LNCAP (cell line): ENCODE data around the gene UPF3A.

Experiments used
- TF ChIP-seq, protein P1 (sequence below): fragments of 450-650 bp; IDR thresholded peaks from 2 replicates; pipeline ENCODE4 v1.5.1; 2017; ENCODE audit warnings: mild to moderate bottlenecking

The UPF3A gene

DNA sequence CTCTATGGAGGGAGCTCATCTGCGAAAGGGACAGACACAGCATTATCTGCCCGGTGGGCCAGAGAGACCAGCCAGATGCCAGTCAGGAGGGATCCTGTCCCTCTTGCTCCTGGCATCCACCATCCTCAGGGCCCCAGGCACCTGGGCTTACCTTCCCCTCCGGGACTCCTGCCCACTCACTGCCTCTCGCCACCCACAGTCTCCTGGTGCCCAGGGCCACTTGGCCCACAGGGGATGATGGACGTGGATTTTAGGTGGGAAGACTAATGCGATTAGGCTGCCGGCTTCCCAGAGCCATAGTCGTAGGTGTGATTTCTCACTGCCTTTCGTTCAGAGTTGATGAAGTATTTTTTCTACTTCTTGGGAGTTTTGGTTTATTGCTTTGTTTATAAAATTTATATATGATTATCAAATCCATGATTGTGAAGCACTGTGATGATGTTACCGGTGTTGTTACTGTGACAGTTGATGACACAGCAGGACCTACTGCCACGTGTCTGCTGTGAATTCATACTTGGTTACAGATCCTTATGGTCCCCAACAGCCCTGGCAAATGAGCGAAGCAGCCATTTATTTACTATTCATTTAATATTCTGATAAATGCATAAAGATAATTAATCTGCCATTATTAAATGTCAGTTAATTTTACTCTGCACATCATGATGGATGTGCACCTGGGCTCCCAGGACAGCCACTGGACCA is 18.4 kb downstream of the UPF3A start:
- TF ChIP-seq, protein P1, sequence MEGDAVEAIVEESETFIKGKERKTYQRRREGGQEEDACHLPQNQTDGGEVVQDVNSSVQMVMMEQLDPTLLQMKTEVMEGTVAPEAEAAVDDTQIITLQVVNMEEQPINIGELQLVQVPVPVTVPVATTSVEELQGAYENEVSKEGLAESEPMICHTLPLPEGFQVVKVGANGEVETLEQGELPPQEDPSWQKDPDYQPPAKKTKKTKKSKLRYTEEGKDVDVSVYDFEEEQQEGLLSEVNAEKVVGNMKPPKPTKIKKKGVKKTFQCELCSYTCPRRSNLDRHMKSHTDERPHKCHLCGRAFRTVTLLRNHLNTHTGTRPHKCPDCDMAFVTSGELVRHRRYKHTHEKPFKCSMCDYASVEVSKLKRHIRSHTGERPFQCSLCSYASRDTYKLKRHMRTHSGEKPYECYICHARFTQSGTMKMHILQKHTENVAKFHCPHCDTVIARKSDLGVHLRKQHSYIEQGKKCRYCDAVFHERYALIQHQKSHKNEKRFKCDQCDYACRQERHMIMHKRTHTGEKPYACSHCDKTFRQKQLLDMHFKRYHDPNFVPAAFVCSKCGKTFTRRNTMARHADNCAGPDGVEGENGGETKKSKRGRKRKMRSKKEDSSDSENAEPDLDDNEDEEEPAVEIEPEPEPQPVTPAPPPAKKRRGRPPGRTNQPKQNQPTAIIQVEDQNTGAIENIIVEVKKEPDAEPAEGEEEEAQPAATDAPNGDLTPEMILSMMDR = no peak

DNA sequence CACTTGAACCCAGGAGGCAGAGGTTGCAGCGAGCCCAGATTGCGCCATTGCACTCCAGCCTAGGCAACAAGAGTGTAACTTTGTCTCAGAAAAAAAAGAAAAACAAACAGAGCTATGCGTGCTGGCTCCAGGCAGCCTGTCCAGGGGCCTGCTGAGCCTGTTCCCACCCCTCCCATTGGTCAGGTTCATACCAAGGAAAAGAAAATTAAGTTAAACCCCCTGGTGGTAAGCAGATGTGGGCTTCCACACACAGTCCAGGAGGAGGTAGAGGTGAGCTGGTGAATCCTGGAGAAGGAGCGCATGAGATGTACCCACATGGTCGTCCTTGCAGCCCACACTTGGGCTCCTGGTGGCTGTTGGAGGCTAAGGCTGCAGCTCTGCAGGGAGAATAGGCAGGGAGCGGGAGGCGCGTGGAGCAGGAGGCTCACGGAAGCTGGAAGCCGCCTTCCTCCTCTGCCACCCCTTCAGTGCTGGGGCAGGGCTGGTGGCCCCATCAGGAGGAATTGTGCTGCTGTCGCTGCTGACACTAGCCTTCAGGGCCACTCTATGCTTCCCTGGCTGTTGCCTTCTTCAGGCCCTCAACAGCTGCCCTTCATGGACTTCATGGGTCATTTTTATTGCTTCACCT is 22.4 kb downstream of the UPF3A start:
- TF ChIP-seq, protein P1 = no peak

DNA sequence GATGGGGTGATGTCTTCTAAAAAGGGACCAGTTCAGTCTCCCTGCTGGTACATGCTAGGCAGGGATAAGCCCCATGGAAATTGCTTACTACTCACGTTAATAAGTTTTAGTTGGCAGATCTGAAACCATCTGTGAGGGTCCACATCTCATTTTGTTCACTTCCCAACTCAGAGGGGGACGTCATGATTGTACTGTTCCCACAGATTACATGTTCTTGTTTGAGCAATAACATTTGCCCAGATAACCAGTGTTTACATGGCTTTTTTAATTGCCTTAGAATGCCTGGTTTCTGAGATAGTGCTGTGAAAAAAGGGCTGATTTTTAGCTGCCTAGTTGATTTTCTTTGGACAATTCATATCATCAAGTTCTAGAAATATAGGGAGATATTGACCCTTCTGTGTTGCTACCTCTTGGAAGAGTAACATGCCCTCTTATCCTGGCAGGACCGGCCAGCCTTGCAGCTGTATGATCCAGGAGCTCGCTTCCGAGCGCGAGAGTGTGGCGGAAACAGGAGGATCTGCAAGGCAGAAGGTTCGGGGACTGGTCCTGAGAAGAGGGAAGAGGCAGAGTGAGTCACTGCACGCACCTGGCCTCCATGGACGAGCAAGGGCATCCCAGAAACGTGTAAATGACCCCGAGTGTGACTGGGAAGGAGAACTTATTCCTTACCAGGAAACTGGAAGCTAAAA is 23.1 kb downstream of the UPF3A start:
- TF ChIP-seq, protein P1 = no peak

DNA sequence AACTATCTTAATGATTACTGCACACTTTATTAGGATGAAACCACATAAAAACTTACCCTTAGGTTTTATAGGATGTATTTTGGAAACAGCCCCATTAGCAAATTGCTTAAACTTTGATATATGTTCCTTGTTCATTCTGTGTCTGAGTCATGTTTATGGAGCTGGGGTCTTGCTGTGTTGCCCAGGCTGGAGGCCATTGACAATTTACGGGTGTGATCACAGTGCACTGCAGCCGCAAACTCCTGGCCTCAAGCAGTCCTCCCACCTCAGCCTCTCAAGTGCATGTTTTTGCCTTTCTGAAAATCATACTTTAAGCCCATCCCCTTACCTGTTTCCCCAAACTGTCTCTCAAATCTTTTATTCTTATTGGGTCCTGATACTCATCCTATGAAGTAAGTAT is 27.7 kb downstream of the UPF3A start:
- TF ChIP-seq, protein P1 = no peak

DNA sequence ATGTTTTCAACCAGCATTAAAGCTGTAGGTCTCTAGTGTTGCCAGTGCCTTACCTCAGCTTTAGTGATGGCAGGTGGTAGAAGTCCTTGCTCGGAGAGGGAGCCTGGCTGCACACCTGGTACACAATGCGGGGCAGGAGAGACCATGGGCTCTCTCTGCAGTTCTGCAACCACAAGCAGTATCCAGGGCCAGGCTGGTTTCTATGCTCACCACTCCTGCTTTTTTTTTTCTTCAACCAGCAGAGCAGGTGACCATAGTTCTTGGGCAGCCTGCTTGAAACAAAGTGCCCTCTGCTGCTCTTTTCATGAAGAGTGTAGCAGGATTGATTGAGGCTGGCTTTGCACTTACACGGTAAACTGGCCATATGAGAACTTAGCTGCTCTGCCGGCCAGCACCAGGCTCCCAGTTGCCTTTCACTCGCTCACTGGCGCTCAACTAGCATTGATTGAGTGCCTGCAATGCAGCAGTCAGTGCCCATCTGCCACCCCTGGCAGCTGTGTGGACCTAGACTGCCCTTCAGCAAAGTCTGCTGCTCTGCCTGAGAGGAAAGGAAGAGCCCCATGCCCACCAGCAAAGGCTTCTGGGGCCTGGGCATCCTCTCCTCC is 28.5 kb downstream of the UPF3A start:
- TF ChIP-seq, protein P1 = no peak

DNA sequence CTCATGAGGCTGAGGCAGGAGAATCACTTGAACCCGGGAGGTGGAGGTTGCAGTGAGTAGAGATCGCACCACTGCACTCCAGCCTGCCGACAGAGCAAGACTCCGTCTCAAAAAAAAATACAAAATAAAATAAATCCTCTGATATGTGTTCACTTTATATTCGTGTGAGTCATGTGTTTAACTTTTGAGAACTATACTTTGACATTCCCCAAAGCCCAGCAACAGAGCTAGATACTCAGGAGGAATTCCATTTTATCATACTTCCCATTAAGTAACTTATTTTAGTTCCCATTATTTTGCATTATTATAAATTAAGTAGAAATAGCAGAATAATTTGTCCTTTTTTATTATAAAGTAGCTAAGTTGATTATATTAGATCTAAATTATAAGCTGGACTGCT is 29.6 kb downstream of the UPF3A start:
- TF ChIP-seq, protein P1 = no peak

DNA sequence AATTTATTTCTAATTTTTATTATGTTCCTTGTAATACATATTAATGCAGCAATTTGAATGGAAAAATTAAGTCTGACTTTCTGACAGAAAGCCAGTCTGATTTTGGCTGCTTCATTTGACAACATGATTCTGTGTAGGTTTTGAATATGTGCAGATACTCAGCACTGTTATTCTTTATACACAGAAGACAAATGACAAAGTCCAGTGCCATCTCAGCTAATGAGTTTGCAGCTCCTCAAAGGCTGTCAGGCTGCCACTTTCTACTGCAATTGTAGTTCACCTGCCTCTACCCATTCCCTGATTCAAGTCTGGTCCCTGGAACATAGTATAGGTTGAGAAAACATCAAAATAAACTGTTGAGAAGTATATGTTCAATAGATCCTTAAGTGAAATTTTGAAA is 30.0 kb downstream of the UPF3A start:
- TF ChIP-seq, protein P1 = no peak
